Activated CD8-positive, alpha-beta memory T cell treated with anti-CD3 and anti-CD28 coated beads, Interleukin-2, amount 50 U/mL, for 1 hour (primary cell): ENCODE results near the gene TP53TG5.

Experiments
- DNase-seq: peaks from one replicate; pipeline ENCODE4 v3.0.0-alpha.2; 2020; ENCODE audit errors: extremely low read depth

TP53TG5 gene

DNA sequence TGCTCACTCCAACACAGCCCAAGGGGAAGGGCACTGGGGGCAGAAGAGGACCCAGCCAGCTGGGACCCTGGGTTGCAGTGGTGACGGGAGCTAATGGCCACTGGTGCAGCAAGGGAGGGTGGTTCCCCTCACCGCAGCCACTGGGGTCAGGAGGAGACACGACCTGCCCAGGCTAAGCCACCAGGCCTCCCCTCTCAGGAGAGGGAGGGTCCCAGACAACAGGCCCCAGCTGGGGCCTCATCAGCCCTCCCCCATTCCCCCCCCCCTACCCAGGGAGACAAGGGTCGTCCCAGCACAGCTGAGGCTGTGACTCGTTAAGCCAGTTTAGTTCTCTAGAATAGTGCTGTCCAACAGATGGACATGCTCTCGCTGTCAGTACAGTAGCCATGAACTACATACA lies 52.8 kb downstream of the TP53TG5 start:
- no peak for DNase-seq

- DNase-seq = no peak
These were observed 54.4 kb downstream of the TP53TG5 start for GRCh38 chr20:45323731-45324130.

GRCh38 chr20:45322952-45323383 lies 55.2 kb downstream of the TP53TG5 start:
- DNase-seq = no peak
